Measurements from ENCODE around the gene LIMS4.
"Not testable (repeated sequence)": the region's sequence is repeated elsewhere in the genome, so short reads cannot be mapped to it uniquely, and the experiment has no call there.

DNA sequence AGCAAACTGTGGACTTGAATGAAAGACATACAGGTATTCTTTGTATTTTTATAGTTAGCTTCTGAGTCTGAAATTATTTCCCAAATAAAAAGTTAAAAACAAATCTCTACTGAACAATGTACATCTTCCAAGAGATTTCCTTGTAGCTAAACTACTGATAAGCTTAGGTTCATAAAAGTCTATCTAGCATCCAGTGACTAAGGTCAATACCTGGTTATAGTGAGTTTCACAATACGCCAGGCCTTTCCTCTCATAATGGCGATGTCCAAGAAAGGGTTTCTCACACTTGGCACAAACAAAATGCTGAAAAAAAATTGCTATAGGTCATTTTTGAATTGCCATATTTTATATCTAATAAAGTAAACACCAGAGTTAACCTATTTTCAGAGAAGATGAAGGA is 21.7 kb downstream of the LIMS4 start:
- TF ChIP-seq, protein P1, sequence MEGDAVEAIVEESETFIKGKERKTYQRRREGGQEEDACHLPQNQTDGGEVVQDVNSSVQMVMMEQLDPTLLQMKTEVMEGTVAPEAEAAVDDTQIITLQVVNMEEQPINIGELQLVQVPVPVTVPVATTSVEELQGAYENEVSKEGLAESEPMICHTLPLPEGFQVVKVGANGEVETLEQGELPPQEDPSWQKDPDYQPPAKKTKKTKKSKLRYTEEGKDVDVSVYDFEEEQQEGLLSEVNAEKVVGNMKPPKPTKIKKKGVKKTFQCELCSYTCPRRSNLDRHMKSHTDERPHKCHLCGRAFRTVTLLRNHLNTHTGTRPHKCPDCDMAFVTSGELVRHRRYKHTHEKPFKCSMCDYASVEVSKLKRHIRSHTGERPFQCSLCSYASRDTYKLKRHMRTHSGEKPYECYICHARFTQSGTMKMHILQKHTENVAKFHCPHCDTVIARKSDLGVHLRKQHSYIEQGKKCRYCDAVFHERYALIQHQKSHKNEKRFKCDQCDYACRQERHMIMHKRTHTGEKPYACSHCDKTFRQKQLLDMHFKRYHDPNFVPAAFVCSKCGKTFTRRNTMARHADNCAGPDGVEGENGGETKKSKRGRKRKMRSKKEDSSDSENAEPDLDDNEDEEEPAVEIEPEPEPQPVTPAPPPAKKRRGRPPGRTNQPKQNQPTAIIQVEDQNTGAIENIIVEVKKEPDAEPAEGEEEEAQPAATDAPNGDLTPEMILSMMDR (IDR thresholded peaks at IDR 0.05): not testable (repeated sequence)
- not testable (repeated sequence) for TF ChIP-seq EP300, POLR2A (IDR thresholded peaks at IDR 0.05)

All from gastroesophageal sphincter (tissue), 3 donors.